ENCODE measurements around the gene RNASE3.
"Not testable (repeated sequence)": the region's sequence is repeated elsewhere in the genome, so short reads cannot be mapped to it uniquely, and the experiment has no call there.

RNASE3 gene

DNA sequence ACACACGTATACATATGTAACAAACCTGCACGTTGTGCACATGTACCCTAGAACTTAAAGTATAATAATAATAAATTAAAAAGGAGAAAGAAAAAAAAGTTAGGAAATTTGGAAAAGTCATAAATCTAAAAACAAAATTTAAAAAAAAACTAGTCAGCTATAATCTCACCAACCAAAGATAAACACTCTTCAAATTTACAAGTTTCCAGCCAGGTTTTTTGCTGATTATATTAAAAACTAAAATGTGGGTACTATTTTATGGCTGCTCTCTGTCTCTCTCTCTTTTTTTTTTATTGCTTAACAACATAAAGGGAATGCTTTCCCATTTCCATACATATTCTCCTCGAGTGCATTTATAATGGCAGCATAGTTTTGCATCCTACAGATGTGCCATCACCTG is 25.0 kb upstream of the RNASE3 start:
- H3K36me3 ChIP-seq (ENCODE audit: insufficient read depth, low read length) = no peaks in the 10 kb centered on the region
- no peak overlapping the region for H3K4me3 ChIP-seq
- H3K9ac ChIP-seq (ENCODE audit: insufficient read length) = no peak overlapping the region
- TF ChIP-seq FOXP2 (optimal IDR thresholded peaks at IDR 0.05; ENCODE audit: control extremely low read depth, extremely low read length, insufficient read depth) (no peak), EZH2 (IDR thresholded peaks at IDR 0.05) (no peak), POLR2AphosphoS5 (IDR thresholded peaks at IDR 0.05; ENCODE audit: borderline replicate concordance, low read depth, low read length) (no peak)
- H3K27ac ChIP-seq = no peak overlapping the region
- no peak for DNase-seq (ENCODE audit: low read depth, low spot score)
- H3K9me3 ChIP-seq (ENCODE audit: low read depth, low read length) = no peaks in the 10 kb centered on the region

DNA sequence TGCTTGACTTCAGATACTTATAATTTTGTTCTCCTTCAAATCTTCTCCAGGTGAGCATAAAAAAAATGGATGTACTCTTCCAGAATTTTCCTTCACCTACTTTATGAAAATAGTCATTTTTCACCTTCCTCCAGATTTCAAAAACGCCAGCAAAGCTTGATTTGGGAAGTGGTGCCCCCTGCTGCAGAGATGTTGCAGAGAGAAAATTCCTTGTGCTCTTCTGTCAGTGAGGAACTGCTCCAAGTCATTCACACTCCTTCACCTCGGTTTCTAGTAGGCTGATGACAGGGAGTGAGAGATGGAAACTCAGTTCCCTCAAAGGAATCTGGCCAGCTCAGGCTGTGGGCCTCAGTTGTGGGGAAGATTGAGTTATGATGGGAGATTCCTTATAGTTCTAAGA is 24.2 kb upstream of the RNASE3 start:
- no peaks in the 10 kb centered on the region for H3K9me3 ChIP-seq (ENCODE audit: low read depth, low read length)
- TF ChIP-seq EZH2 (IDR thresholded peaks at IDR 0.05) (no peak), FOXP2 (optimal IDR thresholded peaks at IDR 0.05; ENCODE audit: control extremely low read depth, extremely low read length, insufficient read depth) (no peak)
- no peak overlapping the region for H3K9ac ChIP-seq (ENCODE audit: insufficient read length)
- no peak overlapping the region for H3K4me3 ChIP-seq
- H3K27ac ChIP-seq = no peak overlapping the region
- H3K36me3 ChIP-seq (ENCODE audit: insufficient read depth, low read length) = no peaks in the 10 kb centered on the region
- DNase-seq (ENCODE audit: low read depth, low spot score) = no peak

DNA sequence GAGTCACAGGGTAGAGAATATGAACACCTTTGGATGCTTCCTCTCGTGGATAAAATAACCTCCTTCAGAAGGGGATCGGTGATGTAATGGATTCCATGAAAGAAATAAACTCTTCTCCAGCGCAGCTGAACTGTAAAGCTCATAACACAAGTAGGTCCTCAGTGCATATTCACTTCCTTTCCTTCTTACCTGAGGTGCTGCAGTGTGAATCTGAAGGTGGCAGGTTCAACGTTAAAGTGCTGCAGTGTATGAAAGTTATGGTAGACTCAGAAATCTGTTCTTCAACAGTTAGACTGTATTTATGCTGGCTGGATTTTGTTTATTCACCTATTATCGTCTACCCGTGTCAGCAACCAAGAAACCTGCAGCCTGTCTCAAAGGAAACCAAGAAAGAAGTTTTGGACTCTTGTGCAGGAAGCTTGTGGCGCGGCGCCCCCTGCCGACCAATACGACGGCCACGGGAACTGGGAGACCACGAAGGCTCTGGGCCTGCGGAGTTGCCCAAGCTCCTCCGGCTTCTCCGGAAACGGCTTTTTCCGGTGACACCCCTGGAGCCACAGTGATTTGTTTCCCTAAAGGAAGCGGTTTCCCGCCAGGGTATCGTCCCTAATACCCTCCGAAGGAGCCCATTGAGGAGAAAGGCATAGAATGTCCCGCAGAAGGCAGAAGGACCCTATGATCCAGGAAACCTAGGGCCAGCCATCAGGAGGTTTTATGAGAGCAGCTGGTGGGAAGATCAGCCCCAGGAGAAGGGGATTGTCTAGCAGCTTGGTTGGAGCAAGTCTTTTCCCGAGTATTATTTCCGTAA is 17.6 kb upstream of the RNASE3 start:
- no peaks in the 10 kb centered on the region for H3K9me3 ChIP-seq (ENCODE audit: low read depth, low read length)

DNA sequence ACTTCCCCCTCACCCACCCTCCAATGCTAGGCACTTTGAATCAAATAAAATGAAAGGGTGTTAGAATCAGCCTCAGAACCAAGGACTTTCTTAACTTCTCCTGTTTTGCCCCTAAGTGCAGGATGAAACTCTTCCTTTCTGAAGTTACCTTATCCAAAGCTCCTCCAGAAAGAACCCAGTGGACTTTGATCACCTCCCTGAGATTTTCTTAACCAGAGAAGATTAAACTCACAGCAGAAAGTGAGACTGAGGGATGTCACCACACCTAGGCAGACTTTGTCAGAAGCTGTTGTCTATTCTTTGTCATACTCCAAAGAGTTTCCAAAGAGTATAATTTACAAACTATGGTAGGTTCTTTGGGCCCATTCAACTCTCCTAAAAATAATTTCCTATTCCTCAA is 14.2 kb upstream of the RNASE3 start:
- Histone ChIP-seq H3K4me3 (no peak overlapping the region), H3K9ac (ENCODE audit: insufficient read length) (no peak overlapping the region), H3K27ac (no peak overlapping the region), H3K36me3 (ENCODE audit: insufficient read depth, low read length) (no peaks in the 10 kb centered on the region), H3K9me3 (ENCODE audit: low read depth, low read length) (no peaks in the 10 kb centered on the region)
- TF ChIP-seq EZH2 (IDR thresholded peaks at IDR 0.05) (no peak), FOXP2 (optimal IDR thresholded peaks at IDR 0.05; ENCODE audit: control extremely low read depth, extremely low read length, insufficient read depth) (no peak), POLR2AphosphoS5 (IDR thresholded peaks at IDR 0.05; ENCODE audit: borderline replicate concordance, low read depth, low read length) (no peak)
- no peak for DNase-seq (ENCODE audit: low read depth, low spot score)

More for the DNA sequence above, 17.6 kb upstream of the RNASE3 start:
- Histone ChIP-seq H3K27ac (no peak overlapping the region), H3K9ac (ENCODE audit: insufficient read length) (peak overlapping the region; percentile 48), H3K4me3 (peak overlapping the region; percentile 68), H3K36me3 (ENCODE audit: insufficient read depth, low read length) (no peaks in the 10 kb centered on the region)
- peak; percentile 30 for DNase-seq (ENCODE audit: low read depth, low spot score)
- TF ChIP-seq FOXP2 (optimal IDR thresholded peaks at IDR 0.05; ENCODE audit: control extremely low read depth, extremely low read length, insufficient read depth) (no peak), EZH2 (IDR thresholded peaks at IDR 0.05) (no peak), POLR2AphosphoS5 (IDR thresholded peaks at IDR 0.05; ENCODE audit: borderline replicate concordance, low read depth, low read length) (no peak; the same call in 1 of the 2 replicates)

GRCh38 chr14:20878695-20879094 is 12.5 kb upstream of the RNASE3 start:
- H3K9me3 ChIP-seq (ENCODE audit: low read depth, low read length) = no peaks in the 10 kb centered on the region
- H3K9ac ChIP-seq (ENCODE audit: insufficient read length) = no peak overlapping the region
- no peak overlapping the region for H3K4me3 ChIP-seq
- TF ChIP-seq EZH2 (IDR thresholded peaks at IDR 0.05) (no peak), FOXP2 (optimal IDR thresholded peaks at IDR 0.05; ENCODE audit: control extremely low read depth, extremely low read length, insufficient read depth) (no peak), POLR2AphosphoS5 (IDR thresholded peaks at IDR 0.05; ENCODE audit: borderline replicate concordance, low read depth, low read length) (no peak)
- H3K27ac ChIP-seq = no peak overlapping the region
- DNase-seq (ENCODE audit: low read depth, low spot score) = no peak
- H3K36me3 ChIP-seq (ENCODE audit: insufficient read depth, low read length) = no peaks in the 10 kb centered on the region

DNA sequence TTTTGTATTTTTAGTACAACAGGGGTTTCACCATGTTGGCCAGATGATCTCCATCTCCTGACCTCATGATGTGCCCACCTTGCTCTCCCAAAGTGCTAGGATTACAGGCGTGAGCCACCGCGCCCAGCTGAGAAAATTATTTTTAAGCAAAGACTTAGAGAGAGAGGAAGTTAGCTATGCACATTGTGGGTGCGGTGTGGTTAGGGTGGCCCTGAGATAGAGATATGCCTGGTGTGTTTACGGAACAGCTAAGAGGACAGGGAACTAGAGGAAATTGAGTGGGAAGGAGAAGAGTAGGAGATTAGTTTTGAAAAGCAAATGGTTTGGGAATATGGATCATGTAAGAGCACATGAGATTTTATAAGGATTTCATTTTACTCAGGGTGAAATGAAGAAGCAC is 10.0 kb upstream of the RNASE3 start:
- DNase-seq (ENCODE audit: low read depth, low spot score) = not testable (repeated sequence)

GRCh38 chr14:20882787-20883186 is 8.4 kb upstream of the RNASE3 start:
- not testable (repeated sequence) for H3K9ac ChIP-seq (ENCODE audit: insufficient read length); DNase-seq (ENCODE audit: low read depth, low spot score); H3K9me3 ChIP-seq (ENCODE audit: low read depth, low read length); H3K4me3 ChIP-seq; H3K36me3 ChIP-seq (ENCODE audit: insufficient read depth, low read length); H3K27ac ChIP-seq

More for the DNA sequence above, 10.0 kb upstream of the RNASE3 start:
- H3K9ac ChIP-seq (ENCODE audit: insufficient read length); H3K36me3 ChIP-seq (ENCODE audit: insufficient read depth, low read length); H3K9me3 ChIP-seq (ENCODE audit: low read depth, low read length); H3K4me3 ChIP-seq; H3K27ac ChIP-seq: not testable (repeated sequence)

- not testable (repeated sequence) for H3K9ac ChIP-seq (ENCODE audit: insufficient read length); H3K9me3 ChIP-seq (ENCODE audit: low read depth, low read length); H3K36me3 ChIP-seq (ENCODE audit: insufficient read depth, low read length); H3K27ac ChIP-seq; H3K4me3 ChIP-seq; DNase-seq (ENCODE audit: low read depth, low spot score)
These were observed 2.8 kb upstream of the RNASE3 start for GRCh38 chr14:20888411-20888810.

DNA sequence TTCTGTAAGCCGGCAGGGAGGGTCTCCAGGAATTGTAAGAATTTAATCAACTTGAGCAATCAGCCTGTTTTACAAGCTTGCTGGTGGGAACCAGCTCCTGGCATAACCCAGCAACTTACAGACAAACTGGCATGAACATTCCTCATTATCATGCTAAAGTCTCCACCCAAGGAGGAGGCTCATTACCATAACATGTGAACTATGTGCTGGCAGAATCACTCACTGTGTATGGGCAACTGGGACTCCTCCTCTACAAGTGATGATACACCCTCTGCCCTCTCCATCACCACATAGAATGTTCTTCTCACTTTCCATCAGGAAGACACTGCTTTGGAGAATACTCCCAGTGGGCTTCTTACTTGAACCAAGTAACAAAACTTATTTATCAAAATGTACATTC is 4.1 kb downstream of the RNASE3 start:
- H3K9ac ChIP-seq (ENCODE audit: insufficient read length); H3K9me3 ChIP-seq (ENCODE audit: low read depth, low read length); H3K36me3 ChIP-seq (ENCODE audit: insufficient read depth, low read length); DNase-seq (ENCODE audit: low read depth, low spot score); H3K4me3 ChIP-seq; H3K27ac ChIP-seq: not testable (repeated sequence)

Data from SK-N-MC (cell line).